ENCODE measurements around the gene USP6NL.

- TF ChIP-seq CTCF (conservative IDR thresholded peaks at IDR 0.05; ENCODE audit: low read depth, low read length), result no peak
- no peak for TF ChIP-seq EZH2phosphoT487 (IDR thresholded peaks at IDR 0.05; ENCODE audit: borderline replicate concordance, low read length)
- no peak for TF ChIP-seq EZH2 (IDR thresholded peaks at IDR 0.05; ENCODE audit: low read length, unreplicated experiment)
Observed at GRCh38 chr10:11480687-11481086, 130.8 kb downstream of the USP6NL start.

All from PC-3 (cell line).